Measurements from ENCODE around the gene DAD1.

DNA sequence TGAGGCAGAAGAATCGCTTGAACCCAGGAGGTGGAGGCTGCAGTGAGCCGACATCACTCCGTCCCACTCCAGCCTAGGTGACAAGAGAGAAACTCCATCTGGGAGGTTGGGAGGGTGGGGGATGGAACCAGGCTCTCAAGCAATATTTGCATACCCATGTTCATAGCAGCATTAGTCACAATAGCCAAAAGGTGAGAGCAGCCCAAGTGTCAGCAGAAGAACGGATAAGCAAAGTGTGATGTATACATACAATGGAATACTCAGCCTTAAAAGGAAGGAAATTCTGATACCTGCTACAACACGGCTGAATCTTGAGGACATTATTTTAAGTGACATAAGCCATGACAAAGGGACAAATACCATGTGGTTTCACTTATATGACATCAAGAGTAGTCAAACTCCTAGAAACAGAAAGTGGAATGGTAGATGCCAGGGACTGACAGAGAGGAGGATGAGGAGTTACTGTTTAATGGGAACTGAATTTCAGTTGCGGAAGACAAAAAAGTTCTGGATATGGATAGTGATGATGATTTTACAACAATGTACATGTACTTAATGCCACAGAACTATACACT lies 11.6 kb downstream of the DAD1 start:
- TF ChIP-seq, protein P1, sequence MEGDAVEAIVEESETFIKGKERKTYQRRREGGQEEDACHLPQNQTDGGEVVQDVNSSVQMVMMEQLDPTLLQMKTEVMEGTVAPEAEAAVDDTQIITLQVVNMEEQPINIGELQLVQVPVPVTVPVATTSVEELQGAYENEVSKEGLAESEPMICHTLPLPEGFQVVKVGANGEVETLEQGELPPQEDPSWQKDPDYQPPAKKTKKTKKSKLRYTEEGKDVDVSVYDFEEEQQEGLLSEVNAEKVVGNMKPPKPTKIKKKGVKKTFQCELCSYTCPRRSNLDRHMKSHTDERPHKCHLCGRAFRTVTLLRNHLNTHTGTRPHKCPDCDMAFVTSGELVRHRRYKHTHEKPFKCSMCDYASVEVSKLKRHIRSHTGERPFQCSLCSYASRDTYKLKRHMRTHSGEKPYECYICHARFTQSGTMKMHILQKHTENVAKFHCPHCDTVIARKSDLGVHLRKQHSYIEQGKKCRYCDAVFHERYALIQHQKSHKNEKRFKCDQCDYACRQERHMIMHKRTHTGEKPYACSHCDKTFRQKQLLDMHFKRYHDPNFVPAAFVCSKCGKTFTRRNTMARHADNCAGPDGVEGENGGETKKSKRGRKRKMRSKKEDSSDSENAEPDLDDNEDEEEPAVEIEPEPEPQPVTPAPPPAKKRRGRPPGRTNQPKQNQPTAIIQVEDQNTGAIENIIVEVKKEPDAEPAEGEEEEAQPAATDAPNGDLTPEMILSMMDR (IDR thresholded peaks at IDR 0.05; ENCODE audit: poor library complexity): no peak
- no peak for TF ChIP-seq EZH2phosphoT487 (IDR thresholded peaks at IDR 0.05; ENCODE audit: low read depth, severe bottlenecking, unreplicated experiment)
